WTC11 (cell line): ENCODE results near the gene NHSL2. TPM values are rescaled to one million over a fixed set of nuclear protein-coding genes. Genes with fewer than 3 reads are reported as not detected.

Experiments used
- ATAC-seq: fragments of 200-7000 bp; cut with Tn5 transposase; 2 replicates; pipeline ENCODE4 v1.10.0; 2021; ENCODE audit warnings: mild to moderate bottlenecking, moderate library complexity
- CTCF ChIA-PET: fragments of 300-600 bp; sonication (Branson Sonifier 250); formaldehyde crosslinking; loops from one replicate; lab custom pipeline; 2021; ENCODE audit warnings: antibody characterized with exemption; lab: Charles Lee
- POLR2A ChIA-PET: fragments of 350-600 bp; sonication (Branson Sonifier 250); formaldehyde crosslinking; loops from one replicate; lab custom pipeline; 2021; ENCODE audit warnings: antibody characterized with exemption; lab: Charles Lee
- DNase-seq: peaks from one replicate; pipeline ENCODE4 v3.0.0; 2021; ENCODE audit warnings: low spot score
- H3K27ac Mint-ChIP-seq: 2 replicates; pipeline ENCODE4 v1.8.0; 2021; ENCODE audit warnings: mixed read lengths
- H3K27me3 Mint-ChIP-seq: 2 replicates; pipeline ENCODE4 v1.8.0; 2021; ENCODE audit warnings: low read depth, mild to moderate bottlenecking, moderate library complexity, mixed read lengths
- H3K36me3 Mint-ChIP-seq: 2 replicates; pipeline ENCODE4 v1.8.0; 2021; ENCODE audit warnings: mixed read lengths
- H3K4me1 Mint-ChIP-seq: 2 replicates; pipeline ENCODE4 v1.8.0; 2022; ENCODE audit warnings: mixed read lengths
- H3K4me3 Mint-ChIP-seq: 2 replicates; pipeline ENCODE4 v1.8.0; 2021; ENCODE audit warnings: mild to moderate bottlenecking, moderate library complexity, mixed read lengths
- H3K9me3 Mint-ChIP-seq: 2 replicates; pipeline ENCODE4 v1.8.0; 2021; ENCODE audit warnings: mixed read lengths
- HMGA2 ChIP-seq: fragments of 250-450 bp; sonication (Bioruptor Pico); IDR thresholded peaks from 2 replicates; pipeline ENCODE4 v1.4.0; 2021; ENCODE audit warnings: mild to moderate bottlenecking, moderate library complexity
- IRF2 ChIP-seq: sonication (generic); formaldehyde crosslinking; IDR thresholded peaks from 2 replicates; pipeline ENCODE4 v1.8.0; 2022; ENCODE audit warnings: low read depth, missing genetic modification reagents, borderline replicate concordance
- NFATC4 ChIP-seq: fragments of 250-450 bp; sonication (Bioruptor Pico); IDR thresholded peaks from 2 replicates; pipeline ENCODE4 v1.9.0; 2021; ENCODE audit warnings: mild to moderate bottlenecking
- RELA ChIP-seq: sonication (generic); formaldehyde crosslinking; IDR thresholded peaks from 2 replicates; pipeline ENCODE4 v1.8.1; 2022; ENCODE audit warnings: missing genetic modification reagents, mild to moderate bottlenecking, borderline replicate concordance
- ZBTB21 ChIP-seq: sonication (generic); formaldehyde crosslinking; IDR thresholded peaks from 2 replicates; pipeline ENCODE4 v1.8.1; 2023; ENCODE audit warnings: mild to moderate bottlenecking, missing genetic modification reagents, borderline replicate concordance
- ZNF138 ChIP-seq: sonication (generic); formaldehyde crosslinking; conservative IDR thresholded peaks from 2 replicates; pipeline ENCODE4 v1.8.1; 2022; ENCODE audit warnings: mild to moderate bottlenecking, moderate library complexity, missing genetic modification reagents
- ZNF317 ChIP-seq: sonication (generic); formaldehyde crosslinking; IDR thresholded peaks from 2 replicates; pipeline ENCODE4 v1.8.1; 2023; ENCODE audit warnings: low read depth, mild to moderate bottlenecking, moderate library complexity, missing genetic modification reagents, borderline replicate concordance
- total RNA-seq: library from RNA; stranded (reverse); gene quantifications from 3 replicates; pipeline ENCODE4 v1.2.3, GENCODE V29; 2021
- TF ChIP-seq, protein P1 (sequence below): sonication (generic); formaldehyde crosslinking; IDR thresholded peaks from 2 replicates; pipeline ENCODE4 v1.8.1; 2022; ENCODE audit warnings: low read depth, missing genetic modification reagents, borderline replicate concordance

Gene NHSL2
- total RNA-seq, 1 experiment from 2014 or later = 7.9 TPM

DNA sequence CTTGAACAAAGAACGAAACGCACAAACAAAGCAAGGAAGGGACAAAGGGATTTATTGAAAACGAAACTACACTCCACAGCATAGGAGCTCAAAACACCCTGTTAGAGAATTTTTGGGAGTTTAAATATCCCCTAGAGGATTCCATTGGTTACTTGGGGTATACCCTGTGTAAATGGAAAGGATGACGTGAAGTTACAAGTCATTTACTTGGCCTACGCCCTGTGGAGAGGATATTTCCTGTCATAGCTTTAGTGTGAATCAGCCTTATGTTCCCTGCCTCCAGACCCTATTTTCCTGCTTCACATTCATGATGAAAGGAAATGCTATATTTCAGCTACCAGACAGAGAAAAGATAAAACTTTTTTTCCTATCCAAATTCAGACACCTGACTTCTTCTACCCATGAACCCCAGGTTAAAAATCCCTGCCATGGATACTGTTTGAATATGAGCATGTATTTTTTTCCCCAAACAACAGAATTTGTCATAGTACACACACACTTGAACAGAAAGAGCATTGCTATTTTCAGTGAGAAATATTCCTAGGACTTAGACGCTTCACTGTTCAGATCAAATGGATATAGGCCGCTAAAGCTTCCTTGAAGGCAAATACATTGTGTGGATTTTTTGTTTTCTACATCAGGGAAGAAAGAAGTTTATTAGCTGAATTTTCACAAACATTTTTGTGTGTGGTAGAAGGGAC, 291.3 kb downstream of the NHSL2 start:
- peak overlapping the region; percentile 18; the same call in 1 of the 2 replicates for H3K4me3 Mint-ChIP-seq
- no peak for TF ChIP-seq IRF2 (CRISPR knock-in tag)
- TF ChIP-seq ZNF317 (CRISPR knock-in tag) = no peak
- TF ChIP-seq, protein P1, sequence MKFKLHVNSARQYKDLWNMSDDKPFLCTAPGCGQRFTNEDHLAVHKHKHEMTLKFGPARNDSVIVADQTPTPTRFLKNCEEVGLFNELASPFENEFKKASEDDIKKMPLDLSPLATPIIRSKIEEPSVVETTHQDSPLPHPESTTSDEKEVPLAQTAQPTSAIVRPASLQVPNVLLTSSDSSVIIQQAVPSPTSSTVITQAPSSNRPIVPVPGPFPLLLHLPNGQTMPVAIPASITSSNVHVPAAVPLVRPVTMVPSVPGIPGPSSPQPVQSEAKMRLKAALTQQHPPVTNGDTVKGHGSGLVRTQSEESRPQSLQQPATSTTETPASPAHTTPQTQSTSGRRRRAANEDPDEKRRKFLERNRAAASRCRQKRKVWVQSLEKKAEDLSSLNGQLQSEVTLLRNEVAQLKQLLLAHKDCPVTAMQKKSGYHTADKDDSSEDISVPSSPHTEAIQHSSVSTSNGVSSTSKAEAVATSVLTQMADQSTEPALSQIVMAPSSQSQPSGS (CRISPR knock-in tag) = no peak
- no peak for TF ChIP-seq ZNF138 (CRISPR knock-in tag)
- no peak for TF ChIP-seq ZBTB21 (CRISPR knock-in tag)
- TF ChIP-seq RELA (CRISPR knock-in tag) = no peak
- no peak for TF ChIP-seq HMGA2 (CRISPR knock-in tag)
- TF ChIP-seq NFATC4 (CRISPR knock-in tag) = no peak
- peaks cover 33% of the 10 kb centered on the region for H3K36me3 Mint-ChIP-seq
- no peaks in the 10 kb centered on the region for H3K27me3 Mint-ChIP-seq
- no peak for DNase-seq
- CTCF ChIA-PET = interaction anchor here (1.0 to 2.4 kb wide), 2 partner anchors 21 to 96 kb away, joined by 3 to 8 read pairs; partner anchors contain the start of gene PIN4
- H3K27ac Mint-ChIP-seq = peak overlapping the region; percentile 70
- no peak for ATAC-seq
- peaks cover 8% of the 10 kb centered on the region for H3K9me3 Mint-ChIP-seq
- POLR2A ChIA-PET = interaction anchor here (0.5 kb wide), 1 partner anchor 62 kb away, joined by 3 read pairs; no protein-coding TSS in a partner anchor
- H3K4me1 Mint-ChIP-seq = peaks cover 22% of the 10 kb centered on the region

Other genes with a start within 250 kb of the NHSL2 start
- not detected in 3 replicates for gene CXorf49, start 192.6 kb upstream of the NHSL2 start, total RNA-seq
- not detected in 3 replicates for gene CXorf49B, start 147.5 kb upstream of the NHSL2 start, total RNA-seq
- 0.76 to 1.3 TPM (median 1.0 TPM) in 3 replicates for gene RTL5, start 221.1 kb downstream of the NHSL2 start, total RNA-seq